ENCODE results near the gene PLXNB3. TPM values are rescaled to one million over a fixed set of nuclear protein-coding genes. Genes with fewer than 3 reads are reported as not detected.

Gene PLXNB3
- total RNA-seq (100 to 1,000 TPM in 1 of 9 donors, 10 to 100 TPM in 7, 1 to 10 TPM in 1; 1.1 to 103 (median 34.9) TPM), polyA plus RNA-seq (100 to 1,000 TPM in 1 of 3 donors, 10 to 100 TPM in 2; 21.7 to 119 (median 87.3) TPM)
- long read RNA-seq, donor 1: 0 reads
- long read RNA-seq, donor 2: 0 reads
- long read RNA-seq, donor 3: 0 reads
- long read RNA-seq, donor 4, partial matches to known transcripts: 1 of 1 reads
- long read RNA-seq, donor 4, other reads (novel, unspliced or antisense): 0 of 1 reads
- long read RNA-seq, donor 5, full-length matches to known transcripts: 3 of 56 reads
- long read RNA-seq, donor 5, partial matches to known transcripts: 32 of 56 reads
- long read RNA-seq, donor 5, other reads (novel, unspliced or antisense): 21 of 56 reads
- long read RNA-seq, donor 6, partial matches to known transcripts: 0 of 1 reads
- long read RNA-seq, donor 6, other reads (novel, unspliced or antisense): 1 of 1 reads
- long read RNA-seq, donor 7: 0 reads
- long read RNA-seq, donor 8: 0 reads
- long read RNA-seq, donor 9: 0 reads
- long read RNA-seq, donor 10: 0 reads

- Histone ChIP-seq H3K4me3 (peak within 1 kb of the TSS in 1 of 4 donors; percentile 42), H3K27ac (peak within 1 kb of the TSS; percentile 7 to 87 (median 75)), H3K9me3 (replicated peaks in 1 of 3) (no peaks in the 10 kb centered on the region), H3K36me3 (replicated peaks in 1 of 2) (no peaks in the 10 kb centered on the region), H3K27me3 (no peaks in the 10 kb centered on the region), H3K4me1 (replicated peaks in 1 of 2) (peaks cover 0 to 18% of the 10 kb centered on the region in 2 donors)
- 16 to 36% (median 25%) methylated on average over 12 to 25 of the region's 26 CpGs; no CpG with 5 or more reads in 1 of the 4 donors for WGBS, 4 donors
- intact Hi-C loops (cut with DNase I): loop anchor here in 1 of 2 donors (5.0 kb wide), 1 partner anchor 193 kb away; no protein-coding TSS in a partner anchor
- DNase-seq: peak; percentile 86 to 93 (median 90)
- TF ChIP-seq POLR2A (IDR thresholded peaks at IDR 0.05): peak in 1 of 2 donors; percentile 67
- peak; percentile 61 to 91 (median 85) for TF ChIP-seq CTCF (IDR thresholded peaks at IDR 0.05)
Observed at GRCh38 chrX:153763989-153764755, at the start of gene PLXNB3. Gene PLXNB3, plus strand, starts transcription at chrX:153764249. Its CDS starts 1,287 bp downstream, at chrX:153765536.

GRCh38 chrX:153714256-153714655 lies 49.8 kb upstream of the PLXNB3 start:
- Histone ChIP-seq H3K27ac (no peak overlapping the region), H3K4me1 (replicated peaks in 1 of 2) (no peaks in the 10 kb centered on the region), H3K9me3 (replicated peaks in 1 of 3) (no peaks in the 10 kb centered on the region), H3K36me3 (replicated peaks in 1 of 2) (peaks cover 0 to 35% of the 10 kb centered on the region in 2 donors), H3K27me3 (no peaks in the 10 kb centered on the region), H3K4me3 (no peak overlapping the region)
- TF ChIP-seq POLR2A (IDR thresholded peaks at IDR 0.05) (no peak), CTCF (IDR thresholded peaks at IDR 0.05) (no peak)
- no peak for DNase-seq
- intact Hi-C loops (cut with DNase I): no loop called here
- WGBS, 4 donors: 81 to 96% (median 90%) methylated on average over 3 of the region's 3 CpGs

GRCh38 chrX:153717445-153717844 lies 46.6 kb upstream of the PLXNB3 start:
- Histone ChIP-seq H3K36me3 (replicated peaks in 1 of 2) (peaks cover 0 to 54% of the 10 kb centered on the region in 2 donors), H3K9me3 (replicated peaks in 1 of 3) (no peaks in the 10 kb centered on the region), H3K27ac (no peak overlapping the region), H3K4me1 (replicated peaks in 1 of 2) (peaks cover 0 to under 1% of the 10 kb centered on the region in 2 donors), H3K4me3 (no peak overlapping the region), H3K27me3 (no peaks in the 10 kb centered on the region)
- 87 to 91% (median 90%) methylated on average over 7 to 9 of the region's 9 CpGs for WGBS, 4 donors
- no peak for DNase-seq
- TF ChIP-seq CTCF (IDR thresholded peaks at IDR 0.05): no peak
- TF ChIP-seq POLR2A (IDR thresholded peaks at IDR 0.05): no peak
- intact Hi-C loops (cut with DNase I): no loop called here

- 73 to 75% (median 74%) methylated on average over 2 of the region's 2 CpGs; no CpG with 5 or more reads in 1 of the 4 donors for WGBS, 4 donors
- H3K36me3 ChIP-seq (replicated peaks in 1 of 2): peaks cover 0 to 47% of the 10 kb centered on the region in 2 donors
Observed at GRCh38 chrX:153719238-153719637, 44.8 kb upstream of the PLXNB3 start.

More at GRCh38 chrX:153719238-153719637, 44.8 kb upstream of the PLXNB3 start:
- H3K4me1 ChIP-seq (replicated peaks in 1 of 2): peaks cover 0 to 6% of the 10 kb centered on the region in 2 donors
- no peaks in the 10 kb centered on the region for H3K27me3 ChIP-seq
- H3K4me3 ChIP-seq: no peak overlapping the region
- no peak for DNase-seq
- no peak overlapping the region for H3K27ac ChIP-seq
- no peaks in the 10 kb centered on the region for H3K9me3 ChIP-seq (replicated peaks in 1 of 3)
- TF ChIP-seq CTCF (IDR thresholded peaks at IDR 0.05): no peak
- intact Hi-C loops (cut with DNase I): no loop called here

All from adrenal gland (tissue), 19 donors.